Psoas muscle (tissue), 8 donors: ENCODE measurements around the gene PNPLA5. TPM values are rescaled to one million over a fixed set of nuclear protein-coding genes. Genes with fewer than 3 reads are reported as not detected.
A peak's percentile ranks its signal among the peaks of the same experiment; 100 is the strongest.

Source experiments
- ATAC-seq, 4 donors: fragments of 200-7000 bp; cut with Tn5 transposase; one replicate each; pipeline ENCODE4 v1.9.1; 2020; ENCODE audit warnings: moderate library complexity in 3 of 4, mild to moderate bottlenecking in 2 of 4
- DNase-seq, 2 donors: peaks; one replicate each; pipeline ENCODE4 v3.0.0-alpha.2; 2020
- H3K27ac ChIP-seq: fragments of 200-600 bp; one replicate; pipeline ENCODE4 v1.8.0; 2022
- H3K27me3 ChIP-seq, 3 donors: fragments of 200-600 bp in 1 of 3; one replicate each; pipeline versions ENCODE4 v1.6.1 to v1.8.0; 2013 to 2022; ENCODE audit warnings: low read length in 2 of 3, mild to moderate bottlenecking in 2 of 3, moderate library complexity in 1 of 3; ENCODE audit not compliant: insufficient read depth in 3 of 3
- H3K36me3 ChIP-seq, 2 donors: fragments of 200-600 bp in 1 of 2; one replicate each; pipeline versions ENCODE4 v1.6.1 to v1.8.0; 2013 to 2022; ENCODE audit warnings: low read depth in 1 of 2, mild to moderate bottlenecking in 1 of 2, moderate library complexity in 1 of 2; ENCODE audit not compliant: insufficient read depth in 1 of 2
- H3K4me1 ChIP-seq: fragments of 200-600 bp; one replicate; pipeline ENCODE4 v1.8.0; 2022
- H3K4me3 ChIP-seq: fragments of 200-600 bp; one replicate; pipeline ENCODE4 v1.8.0; 2022; ENCODE audit warnings: mild to moderate bottlenecking
- H3K9me3 ChIP-seq: fragments of 200-600 bp; one replicate; pipeline ENCODE4 v1.8.0; 2022
- CTCF ChIP-seq: fragments of 200-600 bp; IDR thresholded peaks from one replicate; pipeline ENCODE4 v1.8.0; 2022; ENCODE audit warnings: antibody characterized with exemption
- WGBS, 3 donors: extraction: QIAGEN DNeasy Blood & Tissue Kit; methylation state at CpG; one replicate each; pipeline versions ENCODE4 v1.1.6 to v1.1.7; 2013; 5-methylcytosine and 5-hydroxymethylcytosine counted together
- intact Hi-C, 2 donors: fragments of 100-400 bp; cut with DNase I; formaldehyde crosslinking; loops; one replicate each; pipeline versions ENCODE4 v1.11.0 to v1.14.2; 2022
- polyA plus RNA-seq, 3 donors: library from polyadenylated mRNA; stranded (reverse); fragments of 200-250 nt; gene quantifications; one replicate each; pipeline ENCODE4 v1.2.3, GENCODE V29; 2013
- total RNA-seq, 4 donors: library from RNA; stranded (reverse); fragmentation: NEBNext Ultra II Directional in 2 of 4; extraction: Animal tissue kit (Norgen Biotek cat#: 25700) in 2 of 4; gene quantifications; one replicate each; pipeline versions ENCODE4 v1.2.1 to v1.2.4, GENCODE V29; 2021 to 2023
- donor health status: healthy with polysubstance abuse.
- donor health status: DM: no; HTN: no; CAD: no; lungs with moderate emphysema.
- donor health status: Bipolar disorder and iron deficiency.
- donor health status: healthy.
- donor health status: DM: yes; HTN: yes; CAD: no.
- donor health status: DM: no; HTN: no; CAD: no.
- donor health status: DM: no; HTN: no; CAD: no.
- donor health status: DM: yes; HTN: yes; CAD: no.

PNPLA5 gene
- total and polyA plus RNA-seq, 7 donors = 0.01 to 0.18 TPM; not detected in 5

DNA sequence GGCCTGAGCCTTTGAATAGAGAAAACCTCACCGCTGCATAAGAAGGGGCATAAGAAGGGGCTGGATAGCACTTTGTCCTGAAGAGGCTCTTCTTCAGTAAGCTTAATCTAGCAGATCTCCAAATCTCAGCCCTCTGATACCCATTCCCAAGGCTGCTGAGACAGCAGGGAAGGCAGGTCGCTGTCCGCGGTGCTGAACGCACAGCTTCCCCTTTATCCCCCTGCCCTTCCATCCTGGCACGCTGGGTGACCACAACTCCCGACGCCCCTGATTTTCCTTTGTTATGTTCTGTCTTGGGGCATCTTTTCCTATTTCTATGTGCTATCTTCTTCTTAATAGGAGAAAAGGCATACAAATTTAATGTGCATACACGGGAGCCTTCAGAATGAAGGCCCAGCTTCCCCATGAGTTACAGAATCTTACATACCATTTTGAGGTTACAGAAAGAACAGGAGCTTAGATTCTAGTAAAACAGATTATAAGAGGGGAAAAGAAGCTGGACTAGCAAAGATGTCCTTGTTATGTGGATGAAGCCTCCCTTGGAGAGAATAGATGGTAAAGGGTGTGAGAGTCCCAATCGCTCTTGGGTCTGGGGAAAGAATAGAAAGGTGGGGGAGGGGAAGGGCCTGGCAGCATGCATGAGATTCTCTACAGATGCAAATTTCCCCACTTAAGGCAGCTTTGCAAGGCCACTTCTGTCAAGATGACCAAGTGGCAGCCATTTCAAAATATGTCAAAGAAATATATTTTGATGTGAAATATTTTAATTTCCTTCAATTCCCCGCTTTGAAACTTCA is 23.8 kb downstream of the PNPLA5 start:
- Histone ChIP-seq H3K27me3 (peaks cover 5 to 40% (median 8%) of the 10 kb centered on the region in 3 donors), H3K4me1 (no peaks in the 10 kb centered on the region), H3K36me3 (no peaks in the 10 kb centered on the region), H3K27ac (no peak overlapping the region), H3K9me3 (no peaks in the 10 kb centered on the region), H3K4me3 (no peak overlapping the region)
- intact Hi-C loops = no loop called here
- peak; percentile 59 to 66 for DNase-seq
- ATAC-seq = peak in 1 of 4 donors; percentile 55
- WGBS, 3 donors = 5 to 8% (median 8%) methylated on average over 11 of the region's 11 CpGs
- TF ChIP-seq CTCF = no peak

DNA sequence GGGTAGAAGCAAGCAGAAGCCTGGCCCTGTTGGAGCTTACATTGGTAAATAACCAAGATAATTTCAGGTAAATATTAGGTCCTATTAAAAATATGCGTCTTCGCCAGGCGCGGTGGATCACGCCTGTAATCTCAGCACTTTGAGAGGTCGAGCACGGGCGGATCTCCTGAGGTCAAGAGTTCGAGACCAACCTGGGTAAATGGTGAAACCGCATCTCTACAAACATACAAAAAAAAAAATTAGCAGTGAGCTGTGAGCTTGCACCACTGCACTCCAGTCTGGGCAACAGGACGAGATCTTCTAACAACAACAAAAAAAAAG is 29.0 kb downstream of the PNPLA5 start:
- Histone ChIP-seq H3K27ac (no peak overlapping the region), H3K4me3 (no peak overlapping the region), H3K4me1 (no peaks in the 10 kb centered on the region), H3K9me3 (no peaks in the 10 kb centered on the region), H3K36me3 (no peaks in the 10 kb centered on the region), H3K27me3 (peaks cover 8 to 71% (median 14%) of the 10 kb centered on the region in 3 donors)
- no peak for TF ChIP-seq CTCF
- peak in 1 of 2 donors; percentile 34 for DNase-seq
- intact Hi-C loops = no loop called here
- no peak for ATAC-seq
- 67 to 71% (median 69%) methylated on average over 11 of the region's 11 CpGs for WGBS, 3 donors

GRCh38 chr22:43862074-43862881 is 29.5 kb downstream of the PNPLA5 start, which contains the start of gene SULT4A1:
SULT4A1 (minus strand) TSS chr22:43862513; CDS start chr22:43862382, 131 bp downstream.
- no peaks in the 10 kb centered on the region for H3K9me3 ChIP-seq
- WGBS, 3 donors = 1 to 2% (median 1%) methylated on average over 64 to 120 of the region's 121 CpGs
- H3K27me3 ChIP-seq = peaks cover 8 to 71% (median 14%) of the 10 kb centered on the region in 3 donors
- H3K36me3 ChIP-seq = no peaks in the 10 kb centered on the region
- H3K4me3 ChIP-seq = peak within 1 kb of the TSS; percentile 22
- ATAC-seq (no peak), DNase-seq (peak in 1 of 2 donors; percentile 31)
- no peak for TF ChIP-seq CTCF
- no peaks in the 10 kb centered on the region for H3K4me1 ChIP-seq
- H3K27ac ChIP-seq = no peak within 1 kb of the TSS
- intact Hi-C loops = no loop called here

DNA sequence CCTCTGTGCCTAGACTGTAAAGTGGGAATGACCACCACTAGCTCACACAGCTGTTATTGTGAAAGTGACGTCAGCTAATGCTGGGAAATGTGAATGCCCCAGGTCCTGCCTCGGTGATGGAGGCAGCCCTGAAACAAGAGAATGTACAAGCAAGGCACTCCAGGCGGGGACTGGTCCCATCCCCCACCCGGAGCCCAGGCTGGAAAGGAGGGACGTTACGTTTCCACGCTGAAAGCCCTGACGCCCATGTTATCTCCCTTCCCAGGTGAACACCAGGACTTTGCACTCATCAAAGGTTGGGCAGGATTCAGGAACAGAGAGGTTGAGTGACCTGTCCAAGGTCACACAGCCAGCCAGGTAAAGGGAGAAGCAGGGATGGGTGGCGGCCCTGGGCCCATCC is 30.3 kb downstream of the PNPLA5 start:
- peak in 1 of 2 donors; percentile 8 for DNase-seq
- H3K4me1 ChIP-seq = no peaks in the 10 kb centered on the region
- no peaks in the 10 kb centered on the region for H3K36me3 ChIP-seq
- intact Hi-C loops = no loop called here
- no peak for ATAC-seq
- no peak for TF ChIP-seq CTCF
- no peak overlapping the region for H3K4me3 ChIP-seq
- peaks cover 8 to 71% (median 14%) of the 10 kb centered on the region in 3 donors for H3K27me3 ChIP-seq
- no peak overlapping the region for H3K27ac ChIP-seq
- 29 to 37% (median 36%) methylated on average over 8 to 9 of the region's 9 CpGs for WGBS, 3 donors
- H3K9me3 ChIP-seq = no peaks in the 10 kb centered on the region
